HepG2 (cell line): ENCODE results near the gene LILRB2. TPM values are rescaled to one million over a fixed set of nuclear protein-coding genes. Genes with fewer than 3 reads are reported as not detected.
"Not testable (repeated sequence)": the region's sequence is repeated elsewhere in the genome, so short reads cannot be mapped to it uniquely, and the experiment has no call there.

Experiments used
- ATAC-seq: fragments of 200-7000 bp; cut with Tn5 transposase; 3 replicates; pipeline ENCODE4 v1.9.1; 2020; ENCODE audit warnings: mild to moderate bottlenecking, moderate library complexity
- BruUV-seq: library from RNA; stranded (reverse); fragments of 400-500 nt; replicated peaks from 2 replicates; lab custom pipeline; 2021; lab: Mats Ljungman, UMichigan
- CTCF ChIA-PET: fragments of 300-600 bp; formaldehyde crosslinking; extraction: SDS; loops from one replicate; lab custom pipeline; 2021; ENCODE audit warnings: low total read pairs, inconsistent platforms, low intra/inter-chr PET ratio; lab: Yijun Ruan, JAX
- POLR2A ChIA-PET: fragments of 350-600 bp; sonication (Branson Sonifier 250); formaldehyde crosslinking; loops from one replicate; lab custom pipeline; 2020; ENCODE audit warnings: antibody characterized with exemption, inconsistent platforms; lab: Yijun Ruan, JAX
- DNase-seq: peaks from one replicate; pipeline ENCODE4 v3.0.0-alpha.2; 2015; ENCODE audit warnings: low spot score
- FAIRE-seq: peaks from 3 replicates; lab custom pipeline; 2011; peaks lifted over from hg19 to GRCh38; lab: Jason Lieb, UNC
- H2AFZ ChIP-seq: one replicate; pipeline ENCODE4 v1.6.1; 2011; ENCODE audit warnings: low read length, inconsistent platforms
- H3K27ac ChIP-seq: fragments of 300-600 bp; 3 replicates; pipeline ENCODE4 v1.8.0; 2011; ENCODE audit warnings: mixed run types, mild to moderate bottlenecking, mixed read lengths, low read length, inconsistent platforms; ENCODE audit not compliant: insufficient read depth; ENCODE audit errors: extremely low read length
- H3K27me3 ChIP-seq, 2 experiments: fragments of 200-600 bp in 1 of 2; 2 replicates in 1 of 2; 3 replicates in 1 of 2; pipeline versions ENCODE4 v1.6.0 to v1.8.0; 2011; ENCODE audit warnings: low read length in 2 of 2, mild to moderate bottlenecking in 2 of 2, moderate library complexity in 2 of 2, inconsistent platforms in 1 of 2; ENCODE audit not compliant: insufficient read depth in 2 of 2, control insufficient read depth in 1 of 2
- H3K36me3 ChIP-seq, 2 experiments: fragments of 200-600 bp in 1 of 2; replicated peaks in 1 of 2; 2 replicates in 1 of 2; 3 replicates in 1 of 2; pipeline versions ENCODE4 v1.5.1 to v1.8.0; 2011; ENCODE audit warnings: low read length in 2 of 2, inconsistent platforms in 1 of 2; ENCODE audit not compliant: insufficient read depth in 2 of 2, control insufficient read depth in 1 of 2
- H3K4me1 ChIP-seq: 2 replicates; pipeline ENCODE4 v1.5.1; 2012; ENCODE audit warnings: low read length, inconsistent platforms; ENCODE audit not compliant: insufficient read depth
- H3K4me2 ChIP-seq: 2 replicates; pipeline ENCODE4 v1.6.0; 2011; ENCODE audit warnings: low read depth, low read length, inconsistent platforms
- H3K4me3 ChIP-seq, 3 experiments: fragments of 200-600 bp in 1 of 3; sonication (generic), shearing (Covaris generic) in 1 of 3; replicated peaks in 1 of 3; 2 replicates each; pipeline ENCODE4 v1.5.1; 2011 to 2016; ENCODE audit warnings: low read length in 3 of 3, inconsistent platforms in 2 of 3, low read depth in 2 of 3, mild to moderate bottlenecking in 2 of 3, control low read depth in 1 of 3, mixed read lengths in 1 of 3; ENCODE audit not compliant: insufficient read depth in 1 of 3
- H3K79me2 ChIP-seq: one replicate; pipeline ENCODE4 v1.6.1; 2011; ENCODE audit warnings: low read length, inconsistent platforms; ENCODE audit not compliant: insufficient read depth
- H3K9ac ChIP-seq: 2 replicates; pipeline ENCODE4 v1.6.0; 2011; ENCODE audit warnings: mild to moderate bottlenecking, low read depth, low read length, inconsistent platforms; ENCODE audit not compliant: insufficient read depth
- H3K9me3 ChIP-seq: 2 replicates; pipeline ENCODE4 v1.5.1; 2012; ENCODE audit warnings: mild to moderate bottlenecking, low read length
- H4K20me1 ChIP-seq: 2 replicates; pipeline ENCODE4 v1.6.0; 2011; ENCODE audit warnings: inconsistent platforms, mild to moderate bottlenecking, low read length, moderate library complexity; ENCODE audit not compliant: insufficient read depth
- KAT7 ChIP-seq: IDR thresholded peaks from 2 replicates; pipeline ENCODE4 v1.6.1; 2018; ENCODE audit warnings: borderline replicate concordance, missing compliant biosample characterization
- WGBS: methylation state at CpG from one replicate; pipeline ENCODE4 v1.1.6; 2017; ENCODE audit warnings: low lambda C conversion rate; 5-methylcytosine and 5-hydroxymethylcytosine counted together
- in situ Hi-C: cut with HindIII; loops from 2 replicates; pipeline ENCODE4 v1.10.0; 2017; ENCODE audit warnings: low pct_unique_long_range_greater_than_20kb; ENCODE audit not compliant: extremely low pct_ligation_motif_present
- intact Hi-C: fragments of 100-400 bp; cut with micrococcal nuclease; formaldehyde crosslinking; loops from one replicate; pipeline ENCODE4 v1.10.0; 2022; ENCODE audit not compliant: unreplicated experiment
- polyA plus RNA-seq, 8 experiments: library from polyadenylated mRNA; depleted of rRNA in 3 of 8; stranded (reverse) in 7 of 8; unstranded in 1 of 8; fragments of >200 nt; fragmentation: Illumina TruSeq in 4 of 8; extraction: Trizol in 4 of 8; gene quantifications; 2 replicates each; pipeline versions ENCODE4 v1.2.1 to v1.2.3, GENCODE V29; 2011 to 2016; ENCODE audit warnings: low read depth in 4 of 8, missing spikeins in 1 of 8, mixed read lengths in 1 of 8; ENCODE audit not compliant: insufficient read depth in 1 of 8
- total RNA-seq, 5 experiments: library from RNA; depleted of rRNA; stranded (reverse); fragments of >200 nt; fragmentation: Illumina TruSeq; extraction: Trizol; gene quantifications; 2 replicates each; pipeline ENCODE4 v1.2.3, GENCODE V29; 2016; ENCODE audit warnings: low read depth in 1 of 5

Gene LILRB2
- total and polyA plus RNA-seq, 2 of the 13 experiments (the other 11 are each of a cell fraction or from before 2014, with no cell fraction given): not detected

DNA sequence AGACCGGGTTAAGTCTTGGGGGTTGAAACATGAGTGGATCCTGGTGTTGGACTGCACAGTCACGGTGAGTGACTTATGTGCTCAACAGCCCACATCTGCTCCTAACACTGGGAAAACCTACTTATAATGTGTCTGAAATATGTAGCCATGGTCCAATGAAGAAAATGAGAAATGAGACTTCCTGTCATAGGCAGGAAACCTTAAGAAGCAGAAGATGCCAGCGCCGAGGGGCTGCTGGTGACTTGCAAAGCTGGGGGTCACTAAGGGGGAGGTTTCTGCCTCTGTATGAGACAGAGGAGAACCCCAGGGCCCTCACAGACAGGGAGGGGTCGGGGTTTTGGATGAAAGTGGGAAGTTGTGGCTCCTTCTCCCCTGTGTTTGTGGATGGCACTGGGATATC is 8.7 kb downstream of the LILRB2 start:
- BruUV-seq, H3K9ac ChIP-seq, H4K20me1 ChIP-seq, H3K9me3 ChIP-seq, H3K4me2 ChIP-seq, H3K27ac ChIP-seq, intact Hi-C loops, in situ Hi-C loops, H3K4me3 ChIP-seq, H3K36me3 ChIP-seq, H3K79me2 ChIP-seq, CTCF ChIA-PET, H2AFZ ChIP-seq, DNase-seq, POLR2A ChIA-PET, ATAC-seq, FAIRE-seq, H3K4me1 ChIP-seq: not testable (repeated sequence)
- peaks cover 2 to 14% of the 10 kb centered on the region in 2 experiments; a peak in 2 of 5 replicates for H3K27me3 ChIP-seq
- 34% methylated on average over 5 of the region's 5 CpGs for WGBS

DNA sequence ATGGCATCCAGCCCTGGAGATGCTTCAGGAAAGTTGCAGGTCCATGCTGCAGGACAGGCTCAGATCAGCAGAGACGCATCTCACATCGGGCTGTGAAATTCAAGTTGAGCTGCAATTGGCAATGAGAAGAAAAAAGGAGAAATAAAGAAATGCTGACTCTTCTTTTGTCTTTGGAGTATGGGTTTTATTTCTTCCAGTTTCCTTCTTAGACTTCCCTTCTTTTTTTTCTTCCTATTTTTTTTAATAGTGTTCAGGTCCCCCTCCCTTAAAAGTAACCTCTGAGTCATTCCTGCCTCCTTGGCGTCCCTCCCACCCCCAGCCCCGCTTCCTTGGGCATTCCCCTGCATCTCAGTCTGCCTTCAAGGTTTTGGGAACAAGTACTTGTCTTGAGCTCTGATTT is 9.3 kb downstream of the LILRB2 start:
- DNase-seq, in situ Hi-C loops, H3K79me2 ChIP-seq, H3K4me1 ChIP-seq, CTCF ChIA-PET, H4K20me1 ChIP-seq, H3K9ac ChIP-seq, ATAC-seq, intact Hi-C loops, H3K9me3 ChIP-seq, H3K27ac ChIP-seq, H2AFZ ChIP-seq, H3K4me2 ChIP-seq, POLR2A ChIA-PET, BruUV-seq, H3K36me3 ChIP-seq, FAIRE-seq, H3K4me3 ChIP-seq: not testable (repeated sequence)
- WGBS: 24% methylated on average over 4 of the region's 4 CpGs
- H3K27me3 ChIP-seq: peaks cover 2 to 14% of the 10 kb centered on the region in 2 experiments; a peak in 2 of 5 replicates

DNA sequence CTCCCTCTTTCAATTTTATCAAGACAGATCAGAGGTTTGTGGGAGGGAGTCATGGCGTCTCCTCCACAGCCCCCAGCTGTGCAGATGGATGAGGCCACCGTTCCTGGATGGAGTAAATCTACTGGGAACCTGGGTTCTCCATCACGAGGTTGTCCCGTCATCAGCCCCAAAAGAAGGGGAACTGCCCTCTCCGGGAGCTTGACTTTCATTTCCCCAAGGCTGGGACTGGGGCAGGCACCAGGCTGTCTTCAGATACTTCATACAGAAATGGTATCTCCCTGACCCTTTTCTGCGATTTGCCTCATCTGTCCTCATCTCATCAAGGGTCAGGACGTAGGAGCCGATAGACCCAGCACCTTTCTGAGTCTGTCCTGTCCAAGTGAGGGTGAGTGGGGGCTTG is 9.8 kb downstream of the LILRB2 start:
- in situ Hi-C loops: no loop called here
- Histone ChIP-seq H3K9me3 (no peaks in the 10 kb centered on the region), H3K36me3 (no peaks in the 10 kb centered on the region), H4K20me1 (no peaks in the 10 kb centered on the region), H3K27ac (no peak overlapping the region), H2AFZ (no peak overlapping the region), H3K27me3 (peaks cover 2 to 14% of the 10 kb centered on the region in 2 experiments; a peak in 2 of 5 replicates), H3K79me2 (no peaks in the 10 kb centered on the region), H3K4me2 (no peak overlapping the region), H3K4me3 (no peak overlapping the region), H3K9ac (no peak overlapping the region), H3K4me1 (no peaks in the 10 kb centered on the region)
- FAIRE-seq (no peak), DNase-seq (no peak), ATAC-seq (no peak)
- POLR2A ChIA-PET: no interaction called here
- intact Hi-C loops: no loop called here
- 2% methylated on average over 8 of the region's 8 CpGs for WGBS
- no peak for TF ChIP-seq KAT7 (CRISPR knock-in tag)
- CTCF ChIA-PET: no interaction called here
- no TSS peak for BruUV-seq
